Activated naive CD4-positive, alpha-beta T cell treated with anti-CD3 and anti-CD28 coated beads for 36 hours (primary cell): ENCODE data around the gene YIPF7. TPM values are rescaled to one million over a fixed set of nuclear protein-coding genes. Genes with fewer than 3 reads are reported as not detected.
A peak's percentile ranks its signal among the peaks of the same experiment; 100 is the strongest.

Experiments
- CTCF ChIA-PET: fragments of 350-600 bp; sonication (Branson Sonifier 250); formaldehyde crosslinking; loops from one replicate; lab custom pipeline; 2021; ENCODE audit warnings: antibody characterized with exemption; lab: Charles Lee
- DNase-seq: peaks from one replicate; pipeline ENCODE4 v3.0.0-alpha.2; 2020
- H3K27ac Mint-ChIP-seq: one replicate; pipeline ENCODE4 v1.8.0; 2021; ENCODE audit warnings: mild to moderate bottlenecking, mixed read lengths
- H3K27me3 Mint-ChIP-seq: one replicate; pipeline ENCODE4 v1.8.0; 2021; ENCODE audit warnings: low read depth, mixed read lengths
- H3K36me3 Mint-ChIP-seq: one replicate; pipeline ENCODE4 v1.8.0; 2021; ENCODE audit warnings: low read depth, mixed read lengths
- H3K4me1 Mint-ChIP-seq: one replicate; pipeline ENCODE4 v1.8.0; 2021; ENCODE audit warnings: low read depth, mixed read lengths
- H3K4me3 Mint-ChIP-seq: one replicate; pipeline ENCODE4 v1.8.0; 2021; ENCODE audit warnings: mild to moderate bottlenecking, moderate library complexity, mixed read lengths
- H3K9me3 Mint-ChIP-seq: one replicate; pipeline ENCODE4 v1.8.0; 2021; ENCODE audit warnings: mixed read lengths
- intact Hi-C: fragments of 100-400 bp; cut with micrococcal nuclease; formaldehyde crosslinking; loops from one replicate; pipeline ENCODE4 v1.15.1; 2023
- total RNA-seq, 2 experiments: library from RNA; stranded (reverse); gene quantifications; one replicate each; pipeline ENCODE4 v1.2.3, GENCODE V29; 2021

Gene YIPF7
- not detected for total RNA-seq

GRCh38 chr4:44651425-44651824, at the start of gene YIPF7:
Gene YIPF7 (minus strand): TSS chr4:44651625. CDS start chr4:44650100, 1,525 bp downstream.
- no peaks in the 10 kb centered on the region for H3K9me3 Mint-ChIP-seq
- DNase-seq, result no peak
- no peaks in the 10 kb centered on the region for H3K36me3 Mint-ChIP-seq
- peaks cover 8% of the 10 kb centered on the region for H3K27me3 Mint-ChIP-seq
- H3K4me1 Mint-ChIP-seq, result no peaks in the 10 kb centered on the region
- CTCF ChIA-PET, result no interaction called here
- H3K27ac Mint-ChIP-seq, result no peak within 1 kb of the TSS
- intact Hi-C loops, result no loop called here
- no peak within 1 kb of the TSS for H3K4me3 Mint-ChIP-seq

GRCh38 chr4:44701037-44701436, 49.6 kb upstream of the YIPF7 start:
- intact Hi-C loops, result loop anchor here (2.0 kb wide), 1 partner anchor 14 kb away; no protein-coding TSS in a partner anchor
- Mint-ChIP-seq H3K27me3 (no peaks in the 10 kb centered on the region), H3K27ac (no peak overlapping the region), H3K36me3 (peaks cover 30% of the 10 kb centered on the region), H3K4me3 (no peak overlapping the region), H3K4me1 (peaks cover 5% of the 10 kb centered on the region), H3K9me3 (no peaks in the 10 kb centered on the region)
- no peak for DNase-seq
- CTCF ChIA-PET, result interaction anchor here (0.7 kb wide), 1 partner anchor 14 kb away, joined by 3 read pairs; no protein-coding TSS in a partner anchor

- H3K4me3 Mint-ChIP-seq, result no peak overlapping the region
- intact Hi-C loops, result loop anchor here (2.0 kb wide), 1 partner anchor 14 kb away; no protein-coding TSS in a partner anchor
- peaks cover 6% of the 10 kb centered on the region for H3K4me1 Mint-ChIP-seq
- CTCF ChIA-PET, result interaction anchor here (0.7 kb wide), 1 partner anchor 13 kb away, joined by 3 read pairs; no protein-coding TSS in a partner anchor
- H3K9me3 Mint-ChIP-seq, result no peaks in the 10 kb centered on the region
- DNase-seq, result no peak
- H3K36me3 Mint-ChIP-seq, result peaks cover 30% of the 10 kb centered on the region
- H3K27me3 Mint-ChIP-seq, result no peaks in the 10 kb centered on the region
- H3K27ac Mint-ChIP-seq, result no peak overlapping the region
Measured at GRCh38 chr4:44700427-44700826, 49.0 kb upstream of the YIPF7 start.

- H3K27ac Mint-ChIP-seq, result no peak overlapping the region
- H3K36me3 Mint-ChIP-seq, result peaks cover 38% of the 10 kb centered on the region
- no peak overlapping the region for H3K4me3 Mint-ChIP-seq
- no peaks in the 10 kb centered on the region for H3K9me3 Mint-ChIP-seq
- DNase-seq, result no peak
- CTCF ChIA-PET, result interaction anchor here (1.4 kb wide), 1 partner anchor 11 kb away, joined by 3 read pairs; no protein-coding TSS in a partner anchor
- no peaks in the 10 kb centered on the region for H3K27me3 Mint-ChIP-seq
- peaks cover 31% of the 10 kb centered on the region for H3K4me1 Mint-ChIP-seq
- intact Hi-C loops, result no loop called here
Measured at GRCh38 chr4:44684648-44685047, 33.2 kb upstream of the YIPF7 start.

DNA sequence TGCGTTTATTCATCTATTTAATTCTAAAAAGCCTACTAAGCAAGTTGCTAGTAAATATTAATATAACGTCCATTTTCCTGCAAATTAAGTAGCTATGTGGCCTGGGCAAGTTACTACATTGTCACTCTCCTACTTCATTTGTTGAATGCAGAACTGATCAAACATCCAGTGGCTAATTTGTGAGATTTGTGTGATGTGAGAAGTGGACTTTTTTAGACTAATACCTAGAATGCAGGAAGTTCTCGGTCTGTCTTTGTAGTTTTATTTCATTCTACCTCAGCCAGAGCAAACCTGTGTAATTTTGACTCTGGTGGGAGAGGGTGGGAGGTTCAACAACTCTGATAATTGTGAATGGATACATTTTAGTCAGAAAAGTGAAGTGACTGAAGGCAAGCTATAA, 27.6 kb upstream of the YIPF7 start:
- Mint-ChIP-seq H3K4me1 (peaks cover 37% of the 10 kb centered on the region), H3K36me3 (peaks cover 17% of the 10 kb centered on the region), H3K27ac (peak overlapping the region; percentile 94), H3K9me3 (no peaks in the 10 kb centered on the region), H3K4me3 (peak overlapping the region; percentile 95), H3K27me3 (no peaks in the 10 kb centered on the region)
- CTCF ChIA-PET, result interaction anchor here (1.2 kb wide), 1 partner anchor 81 kb away, joined by 3 read pairs; no protein-coding TSS in a partner anchor
- DNase-seq, result no peak
- intact Hi-C loops, result loop anchor here (10.0 kb wide), 1 partner anchor 234 kb away; the partner anchor contains the start of gene KCTD8

- Mint-ChIP-seq H3K36me3 (peaks cover 15% of the 10 kb centered on the region), H3K4me3 (peak within 1 kb of the TSS; percentile 95), H3K9me3 (no peaks in the 10 kb centered on the region), H3K27ac (peak within 1 kb of the TSS; percentile 94), H3K27me3 (no peaks in the 10 kb centered on the region), H3K4me1 (peaks cover 35% of the 10 kb centered on the region)
- CTCF ChIA-PET, result interaction anchor here (0.8 to 1.2 kb wide), 2 partner anchors 49 to 82 kb away, joined by 3 read pairs; no protein-coding TSS in a partner anchor
- DNase-seq, result peak; percentile 90
- intact Hi-C loops, result loop anchor here (1.0 to 10.0 kb wide), 3 partner anchors 9 to 234 kb away; partner anchors contain the start of genes GNPDA2 and KCTD8
Measured at GRCh38 chr4:44678094-44679041, 26.9 kb upstream of the YIPF7 start, which contains the start of gene GUF1. Gene GUF1 (plus strand): TSS chr4:44678420. CDS start chr4:44678623, 203 bp downstream.

GRCh38 chr4:44675366-44675765, 23.9 kb upstream of the YIPF7 start:
- no peak for DNase-seq
- H3K27ac Mint-ChIP-seq, result no peak overlapping the region
- H3K9me3 Mint-ChIP-seq, result no peaks in the 10 kb centered on the region
- peaks cover 4% of the 10 kb centered on the region for H3K36me3 Mint-ChIP-seq
- peaks cover 1% of the 10 kb centered on the region for H3K27me3 Mint-ChIP-seq
- H3K4me3 Mint-ChIP-seq, result no peak overlapping the region
- intact Hi-C loops, result loop anchor here (10.0 kb wide), 1 partner anchor 231 kb away; the partner anchor contains the start of gene KCTD8
- peaks cover 18% of the 10 kb centered on the region for H3K4me1 Mint-ChIP-seq
- CTCF ChIA-PET, result no interaction called here

GRCh38 chr4:44674471-44674870, 23.0 kb upstream of the YIPF7 start:
- Mint-ChIP-seq H3K9me3 (no peaks in the 10 kb centered on the region), H3K27ac (no peak overlapping the region), H3K27me3 (peaks cover 4% of the 10 kb centered on the region), H3K4me1 (peaks cover 16% of the 10 kb centered on the region), H3K36me3 (peaks cover 4% of the 10 kb centered on the region), H3K4me3 (no peak overlapping the region)
- intact Hi-C loops, result loop anchor here (10.0 kb wide), 1 partner anchor 230 kb away; the partner anchor contains the start of gene KCTD8
- CTCF ChIA-PET, result no interaction called here
- DNase-seq, result no peak

GRCh38 chr4:44671636-44672035, 20.2 kb upstream of the YIPF7 start:
- intact Hi-C loops, result loop anchor here (10.0 kb wide), 1 partner anchor 227 kb away; the partner anchor contains the start of gene KCTD8
- no peak for DNase-seq
- H3K36me3 Mint-ChIP-seq, result no peaks in the 10 kb centered on the region
- no peaks in the 10 kb centered on the region for H3K9me3 Mint-ChIP-seq
- H3K4me1 Mint-ChIP-seq, result peaks cover 1% of the 10 kb centered on the region
- no peak overlapping the region for H3K4me3 Mint-ChIP-seq
- peaks cover 10% of the 10 kb centered on the region for H3K27me3 Mint-ChIP-seq
- no peak overlapping the region for H3K27ac Mint-ChIP-seq
- CTCF ChIA-PET, result no interaction called here

GRCh38 chr4:44670506-44671199, 19.2 kb upstream of the YIPF7 start:
- Mint-ChIP-seq H3K4me3 (no peak overlapping the region), H3K4me1 (no peaks in the 10 kb centered on the region), H3K9me3 (no peaks in the 10 kb centered on the region), H3K27ac (no peak overlapping the region), H3K27me3 (peaks cover 10% of the 10 kb centered on the region), H3K36me3 (no peaks in the 10 kb centered on the region)
- intact Hi-C loops, result loop anchor here (10.0 kb wide), 1 partner anchor 226 kb away; the partner anchor contains the start of gene KCTD8
- CTCF ChIA-PET, result no interaction called here
- no peak for DNase-seq

DNA sequence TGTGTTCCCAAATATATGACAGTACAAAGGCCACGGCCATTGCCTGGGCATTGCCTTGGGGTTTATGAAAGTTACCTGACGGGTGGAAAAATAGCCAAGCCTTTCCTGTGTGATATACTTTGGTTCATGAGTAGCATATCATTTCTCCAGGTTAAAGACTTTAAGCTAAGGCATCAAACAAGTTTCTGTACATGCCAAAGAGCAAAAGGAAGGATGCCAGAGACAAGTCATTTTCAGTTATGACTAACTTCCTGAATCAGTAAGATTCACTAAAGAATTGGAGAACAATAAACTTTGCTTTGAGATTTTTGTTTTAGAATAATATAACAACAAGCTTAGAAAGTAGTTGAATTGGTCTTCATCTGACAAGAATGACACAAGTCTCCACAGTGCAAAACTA, 17.1 kb upstream of the YIPF7 start:
- no peak for DNase-seq
- CTCF ChIA-PET, result no interaction called here
- H3K4me3 Mint-ChIP-seq, result no peak overlapping the region

More for the DNA sequence above, 17.1 kb upstream of the YIPF7 start:
- Mint-ChIP-seq H3K9me3 (no peaks in the 10 kb centered on the region), H3K27me3 (peaks cover 10% of the 10 kb centered on the region), H3K27ac (no peak overlapping the region), H3K4me1 (no peaks in the 10 kb centered on the region), H3K36me3 (no peaks in the 10 kb centered on the region)
- intact Hi-C loops, result no loop called here
